GM23338 (cell line): ENCODE results near the gene BAHCC1. TPM values are rescaled to one million over a fixed set of nuclear protein-coding genes. Genes with fewer than 3 reads are reported as not detected.

Experiments
- ATAC-seq: fragments of 200-7000 bp; cut with Tn5 transposase; 3 replicates; pipeline ENCODE4 v1.9.1; 2020
- DNase-seq: peaks from one replicate; pipeline ENCODE4 v3.0.0-alpha.2; 2015; ENCODE audit warnings: low spot score
- H2AFZ ChIP-seq: fragments of 200-600 bp; sonication (generic); 2 replicates; pipeline ENCODE4 v1.8.0; 2016; ENCODE audit warnings: antibody characterized with exemption, mild to moderate bottlenecking, moderate library complexity
- H3F3A ChIP-seq: fragments of 200-600 bp; sonication (generic); replicated peaks from 2 replicates; pipeline ENCODE4 v1.8.0; 2017; ENCODE audit warnings: antibody characterized with exemption, mixed run types, low read depth
- H3K27ac ChIP-seq: fragments of 200-600 bp; sonication (generic); 2 replicates; pipeline ENCODE4 v1.6.1; 2016; ENCODE audit warnings: low read depth
- H3K27me3 ChIP-seq: fragments of 200-600 bp; sonication (generic); 2 replicates; pipeline ENCODE4 v1.8.0; 2016; ENCODE audit warnings: mild to moderate bottlenecking, mixed run types, moderate library complexity; ENCODE audit not compliant: insufficient read depth
- H3K36me3 ChIP-seq: fragments of 200-600 bp; sonication (generic); 2 replicates; pipeline ENCODE4 v1.8.0; 2016; ENCODE audit warnings: mild to moderate bottlenecking; ENCODE audit not compliant: insufficient read depth
- H3K4me1 ChIP-seq: fragments of 200-600 bp; sonication (generic); 2 replicates; pipeline ENCODE4 v1.8.0; 2016; ENCODE audit warnings: mild to moderate bottlenecking, moderate library complexity; ENCODE audit not compliant: insufficient read depth
- H3K4me2 ChIP-seq: fragments of 200-600 bp; sonication (generic); 2 replicates; pipeline ENCODE4 v1.7.1; 2017; ENCODE audit warnings: mixed run types
- H3K4me3 ChIP-seq: fragments of 200-600 bp; sonication (generic); 2 replicates; pipeline ENCODE4 v1.6.1; 2016; ENCODE audit warnings: mixed run types
- H3K79me2 ChIP-seq: fragments of 200-600 bp; sonication (generic); replicated peaks from 2 replicates; pipeline ENCODE4 v1.8.0; 2017; ENCODE audit warnings: mild to moderate bottlenecking; ENCODE audit not compliant: insufficient read depth
- H3K9me2 ChIP-seq: fragments of 200-600 bp; sonication (generic); 2 replicates; pipeline ENCODE4 v1.8.0; 2017; ENCODE audit not compliant: insufficient read depth
- H4K20me1 ChIP-seq: fragments of 200-600 bp; sonication (generic); replicated peaks from 2 replicates; pipeline ENCODE4 v1.8.0; 2017; ENCODE audit warnings: mild to moderate bottlenecking; ENCODE audit not compliant: insufficient read depth
- H3K27ac Mint-ChIP-seq: 2 replicates; pipeline ENCODE4 v1.8.0; 2020; ENCODE audit warnings: inconsistent platforms, mild to moderate bottlenecking, moderate library complexity, mixed read lengths
- H3K27me3 Mint-ChIP-seq: 3 replicates; pipeline ENCODE4 v1.8.0; 2022; ENCODE audit warnings: low read depth, mild to moderate bottlenecking, moderate library complexity, mixed read lengths, inconsistent platforms; ENCODE audit not compliant: insufficient read depth, poor library complexity
- H3K36me3 Mint-ChIP-seq: 3 replicates; pipeline ENCODE4 v1.8.0; 2021; ENCODE audit warnings: low read depth, mild to moderate bottlenecking, inconsistent platforms, moderate library complexity, mixed read lengths
- H3K4me1 Mint-ChIP-seq: 3 replicates; pipeline ENCODE4 v1.8.0; 2020; ENCODE audit warnings: mild to moderate bottlenecking, inconsistent platforms, mixed read lengths
- H3K4me3 Mint-ChIP-seq: 3 replicates; pipeline ENCODE4 v1.8.0; 2021; ENCODE audit warnings: moderate library complexity, mild to moderate bottlenecking, inconsistent platforms, mixed read lengths
- H3K9me3 Mint-ChIP-seq: 3 replicates; pipeline ENCODE4 v1.8.0; 2020; ENCODE audit warnings: moderate library complexity, mild to moderate bottlenecking, inconsistent platforms, mixed read lengths
- CREB1 ChIP-seq: fragments of 250-450 bp; sonication (Bioruptor Pico); IDR thresholded peaks from 2 replicates; pipeline ENCODE4 v1.5.0; 2020; ENCODE audit warnings: low read depth, mild to moderate bottlenecking, moderate library complexity
- CTCF ChIP-seq, 2 experiments: fragments of 200-600 bp in 1 of 2; sonication (generic) in 1 of 2; conservative IDR thresholded peaks; 2 replicates each; pipeline versions ENCODE4 v1.5.1 to v1.6.1; 2016 to 2017; ENCODE audit warnings: antibody characterized with exemption in 2 of 2, low read depth in 2 of 2, mild to moderate bottlenecking in 2 of 2, moderate library complexity in 1 of 2
- ETS1 ChIP-seq: IDR thresholded peaks from 2 replicates; pipeline ENCODE4 v1.6.1; 2016; ENCODE audit warnings: antibody characterized with exemption
- EZH2 ChIP-seq: fragments of 200-600 bp; sonication (generic); IDR thresholded peaks from one replicate; pipeline ENCODE4 v1.8.0; 2017; ENCODE audit warnings: antibody characterized with exemption, mild to moderate bottlenecking, low read depth; ENCODE audit not compliant: unreplicated experiment
- EZH2phosphoT487 ChIP-seq: fragments of 200-600 bp; sonication (generic); IDR thresholded peaks from one replicate; pipeline ENCODE4 v1.8.1; 2018; ENCODE audit warnings: antibody characterized with exemption; ENCODE audit not compliant: unreplicated experiment
- JUNB ChIP-seq: IDR thresholded peaks from one replicate; pipeline ENCODE4 v1.6.1; 2016; ENCODE audit warnings: antibody characterized with exemption; ENCODE audit not compliant: unreplicated experiment
- STAT1 ChIP-seq: IDR thresholded peaks from one replicate; pipeline ENCODE4 v1.6.1; 2016; ENCODE audit warnings: antibody characterized with exemption; ENCODE audit not compliant: unreplicated experiment
- ZNF331 ChIP-seq: fragments of 250-450 bp; sonication (Bioruptor Pico); IDR thresholded peaks from 2 replicates; pipeline ENCODE4 v1.5.0; 2020; ENCODE audit warnings: low read depth, mild to moderate bottlenecking, moderate library complexity
- polyA plus RNA-seq: library from polyadenylated mRNA; unstranded; fragments of >200 nt; fragmentation: Nextera tagmentation; extraction: Ambion mirVana; gene quantifications from 2 replicates; pipeline ENCODE4 v1.2.1, GENCODE V29; 2016
- total RNA-seq: library from RNA; depleted of rRNA; stranded (reverse); fragments of >200 nt; shearing (Covaris generic); gene quantifications from 2 replicates; pipeline ENCODE4 v1.2.3, GENCODE V29; 2014
- TF ChIP-seq, protein P1 (sequence below): fragments of 250-450 bp; sonication (Bioruptor Pico); IDR thresholded peaks from 2 replicates; pipeline ENCODE4 v1.5.0; 2020; ENCODE audit warnings: mild to moderate bottlenecking, moderate library complexity
- TF ChIP-seq, protein P2 (sequence below): IDR thresholded peaks from one replicate; pipeline ENCODE4 v1.6.1; 2018; ENCODE audit warnings: antibody characterized with exemption; ENCODE audit not compliant: unreplicated experiment

BAHCC1 gene
- total and polyA plus RNA-seq, 2 experiments from 2014 or later = 0.24 to 1.1 TPM

DNA sequence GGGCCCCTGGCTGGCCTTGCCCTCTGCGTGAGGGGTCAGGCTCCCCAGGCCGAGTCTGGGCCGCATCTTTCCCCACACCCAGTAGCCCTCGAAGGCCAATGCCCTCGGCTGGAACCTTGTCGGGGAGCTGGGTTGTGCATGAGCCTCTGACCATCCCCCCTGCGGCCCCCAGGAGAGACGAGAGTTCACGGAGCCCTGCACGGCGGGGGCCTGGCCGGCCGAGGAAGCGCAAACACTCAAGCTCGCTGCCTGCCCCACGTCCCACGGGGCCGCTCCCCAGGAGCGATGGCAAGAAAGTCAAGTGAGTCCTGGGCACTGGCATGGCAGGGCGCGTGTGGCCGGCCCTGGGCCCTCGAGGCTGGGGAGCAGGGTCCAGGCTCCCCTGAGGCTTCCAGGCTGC, 57.3 kb downstream of the BAHCC1 start (continued):
- no peak for TF ChIP-seq ETS1

- Mint-ChIP-seq H3K9me3 (no peaks in the 10 kb centered on the region), H3K27me3 (peaks cover 6% of the 10 kb centered on the region), H3K4me3 (no peak overlapping the region; the same call in 2 of the 3 replicates), H3K4me1 (peaks cover 6% of the 10 kb centered on the region), H3K36me3 (no peaks in the 10 kb centered on the region), H3K27ac (no peak overlapping the region)
- Histone ChIP-seq H3K9me2 (no peaks in the 10 kb centered on the region), H3K4me2 (no peak overlapping the region), H3K4me3 (no peak overlapping the region), H3K27ac (no peak overlapping the region), H3F3A (no peaks in the 10 kb centered on the region), H3K4me1 (no peaks in the 10 kb centered on the region), H3K79me2 (no peaks in the 10 kb centered on the region), H3K27me3 (no peaks in the 10 kb centered on the region), H2AFZ (no peak overlapping the region), H4K20me1 (no peaks in the 10 kb centered on the region), H3K36me3 (no peaks in the 10 kb centered on the region)
- TF ChIP-seq, protein P1, sequence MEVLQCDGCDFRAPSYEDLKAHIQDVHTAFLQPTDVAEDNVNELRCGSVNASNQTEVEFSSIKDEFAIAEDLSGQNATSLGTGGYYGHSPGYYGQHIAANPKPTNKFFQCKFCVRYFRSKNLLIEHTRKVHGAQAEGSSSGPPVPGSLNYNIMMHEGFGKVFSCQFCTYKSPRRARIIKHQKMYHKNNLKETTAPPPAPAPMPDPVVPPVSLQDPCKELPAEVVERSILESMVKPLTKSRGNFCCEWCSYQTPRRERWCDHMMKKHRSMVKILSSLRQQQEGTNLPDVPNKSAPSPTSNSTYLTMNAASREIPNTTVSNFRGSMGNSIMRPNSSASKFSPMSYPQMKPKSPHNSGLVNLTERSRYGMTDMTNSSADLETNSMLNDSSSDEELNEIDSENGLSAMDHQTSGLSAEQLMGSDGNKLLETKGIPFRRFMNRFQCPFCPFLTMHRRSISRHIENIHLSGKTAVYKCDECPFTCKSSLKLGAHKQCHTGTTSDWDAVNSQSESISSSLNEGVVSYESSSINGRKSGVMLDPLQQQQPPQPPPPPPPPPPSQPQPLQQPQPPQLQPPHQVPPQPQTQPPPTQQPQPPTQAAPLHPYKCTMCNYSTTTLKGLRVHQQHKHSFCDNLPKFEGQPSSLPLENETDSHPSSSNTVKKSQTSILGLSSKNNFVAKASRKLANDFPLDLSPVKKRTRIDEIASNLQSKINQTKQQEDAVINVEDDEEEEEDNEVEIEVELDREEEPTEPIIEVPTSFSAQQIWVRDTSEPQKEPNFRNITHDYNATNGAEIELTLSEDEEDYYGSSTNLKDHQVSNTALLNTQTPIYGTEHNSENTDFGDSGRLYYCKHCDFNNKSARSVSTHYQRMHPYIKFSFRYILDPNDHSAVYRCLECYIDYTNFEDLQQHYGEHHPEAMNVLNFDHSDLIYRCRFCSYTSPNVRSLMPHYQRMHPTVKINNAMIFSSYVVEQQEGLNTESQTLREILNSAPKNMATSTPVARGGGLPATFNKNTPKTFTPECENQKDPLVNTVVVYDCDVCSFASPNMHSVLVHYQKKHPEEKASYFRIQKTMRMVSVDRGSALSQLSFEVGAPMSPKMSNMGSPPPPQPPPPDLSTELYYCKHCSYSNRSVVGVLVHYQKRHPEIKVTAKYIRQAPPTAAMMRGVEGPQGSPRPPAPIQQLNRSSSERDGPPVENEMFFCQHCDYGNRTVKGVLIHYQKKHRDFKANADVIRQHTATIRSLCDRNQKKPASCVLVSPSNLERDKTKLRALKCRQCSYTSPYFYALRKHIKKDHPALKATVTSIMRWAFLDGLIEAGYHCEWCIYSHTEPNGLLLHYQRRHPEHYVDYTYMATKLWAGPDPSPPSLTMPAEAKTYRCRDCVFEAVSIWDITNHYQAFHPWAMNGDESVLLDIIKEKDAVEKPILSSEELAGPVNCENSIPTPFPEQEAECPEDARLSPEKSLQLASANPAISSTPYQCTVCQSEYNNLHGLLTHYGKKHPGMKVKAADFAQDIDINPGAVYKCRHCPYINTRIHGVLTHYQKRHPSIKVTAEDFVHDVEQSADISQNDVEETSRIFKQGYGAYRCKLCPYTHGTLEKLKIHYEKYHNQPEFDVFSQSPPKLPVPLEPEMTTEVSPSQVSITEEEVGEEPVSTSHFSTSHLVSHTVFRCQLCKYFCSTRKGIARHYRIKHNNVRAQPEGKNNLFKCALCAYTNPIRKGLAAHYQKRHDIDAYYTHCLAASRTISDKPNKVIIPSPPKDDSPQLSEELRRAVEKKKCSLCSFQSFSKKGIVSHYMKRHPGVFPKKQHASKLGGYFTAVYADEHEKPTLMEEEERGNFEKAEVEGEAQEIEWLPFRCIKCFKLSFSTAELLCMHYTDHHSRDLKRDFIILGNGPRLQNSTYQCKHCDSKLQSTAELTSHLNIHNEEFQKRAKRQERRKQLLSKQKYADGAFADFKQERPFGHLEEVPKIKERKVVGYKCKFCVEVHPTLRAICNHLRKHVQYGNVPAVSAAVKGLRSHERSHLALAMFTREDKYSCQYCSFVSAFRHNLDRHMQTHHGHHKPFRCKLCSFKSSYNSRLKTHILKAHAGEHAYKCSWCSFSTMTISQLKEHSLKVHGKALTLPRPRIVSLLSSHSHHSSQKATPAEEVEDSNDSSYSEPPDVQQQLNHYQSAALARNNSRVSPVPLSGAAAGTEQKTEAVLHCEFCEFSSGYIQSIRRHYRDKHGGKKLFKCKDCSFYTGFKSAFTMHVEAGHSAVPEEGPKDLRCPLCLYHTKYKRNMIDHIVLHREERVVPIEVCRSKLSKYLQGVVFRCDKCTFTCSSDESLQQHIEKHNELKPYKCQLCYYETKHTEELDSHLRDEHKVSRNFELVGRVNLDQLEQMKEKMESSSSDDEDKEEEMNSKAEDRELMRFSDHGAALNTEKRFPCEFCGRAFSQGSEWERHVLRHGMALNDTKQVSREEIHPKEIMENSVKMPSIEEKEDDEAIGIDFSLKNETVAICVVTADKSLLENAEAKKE (CRISPR knock-in tag) = no peak
- no peak for TF ChIP-seq CTCF (conservative IDR thresholded peaks at IDR 0.05; ENCODE audit: low read depth in 2 of 2)
- no peak for TF ChIP-seq EZH2phosphoT487
- TF ChIP-seq JUNB = no peak
- no peak for TF ChIP-seq STAT1
- TF ChIP-seq, protein P2, sequence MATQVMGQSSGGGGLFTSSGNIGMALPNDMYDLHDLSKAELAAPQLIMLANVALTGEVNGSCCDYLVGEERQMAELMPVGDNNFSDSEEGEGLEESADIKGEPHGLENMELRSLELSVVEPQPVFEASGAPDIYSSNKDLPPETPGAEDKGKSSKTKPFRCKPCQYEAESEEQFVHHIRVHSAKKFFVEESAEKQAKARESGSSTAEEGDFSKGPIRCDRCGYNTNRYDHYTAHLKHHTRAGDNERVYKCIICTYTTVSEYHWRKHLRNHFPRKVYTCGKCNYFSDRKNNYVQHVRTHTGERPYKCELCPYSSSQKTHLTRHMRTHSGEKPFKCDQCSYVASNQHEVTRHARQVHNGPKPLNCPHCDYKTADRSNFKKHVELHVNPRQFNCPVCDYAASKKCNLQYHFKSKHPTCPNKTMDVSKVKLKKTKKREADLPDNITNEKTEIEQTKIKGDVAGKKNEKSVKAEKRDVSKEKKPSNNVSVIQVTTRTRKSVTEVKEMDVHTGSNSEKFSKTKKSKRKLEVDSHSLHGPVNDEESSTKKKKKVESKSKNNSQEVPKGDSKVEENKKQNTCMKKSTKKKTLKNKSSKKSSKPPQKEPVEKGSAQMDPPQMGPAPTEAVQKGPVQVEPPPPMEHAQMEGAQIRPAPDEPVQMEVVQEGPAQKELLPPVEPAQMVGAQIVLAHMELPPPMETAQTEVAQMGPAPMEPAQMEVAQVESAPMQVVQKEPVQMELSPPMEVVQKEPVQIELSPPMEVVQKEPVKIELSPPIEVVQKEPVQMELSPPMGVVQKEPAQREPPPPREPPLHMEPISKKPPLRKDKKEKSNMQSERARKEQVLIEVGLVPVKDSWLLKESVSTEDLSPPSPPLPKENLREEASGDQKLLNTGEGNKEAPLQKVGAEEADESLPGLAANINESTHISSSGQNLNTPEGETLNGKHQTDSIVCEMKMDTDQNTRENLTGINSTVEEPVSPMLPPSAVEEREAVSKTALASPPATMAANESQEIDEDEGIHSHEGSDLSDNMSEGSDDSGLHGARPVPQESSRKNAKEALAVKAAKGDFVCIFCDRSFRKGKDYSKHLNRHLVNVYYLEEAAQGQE = no peak
- no peak for TF ChIP-seq CREB1 (CRISPR knock-in tag)
- no peak for TF ChIP-seq ZNF331
- TF ChIP-seq EZH2 = no peak
- no peak for DNase-seq
- ATAC-seq = no peak
These were observed 57.8 kb downstream of the BAHCC1 start for GRCh38 chr17:81453076-81453475.
